A549 (cell line): Measurements from ENCODE around the gene SETBP1. TPM values are rescaled to one million over a fixed set of nuclear protein-coding genes. Genes with fewer than 3 reads are reported as not detected.

Experiments used
- ATAC-seq, 2 experiments: fragments of 200-7000 bp in 1 of 2; fragments of >200 bp in 1 of 2; cut with Nextera tagmentation in 1 of 2; cut with Tn5 transposase in 1 of 2; 3 replicates each; pipeline versions ENCODE4 v1.8.0 to v1.9.1; 2018 to 2020; ENCODE audit warnings: mild to moderate bottlenecking in 1 of 2, moderate library complexity in 1 of 2
- CTCF ChIA-PET: fragments of 300-600 bp; sonication (Branson Sonifier 250); formaldehyde crosslinking; extraction: SDS; loops from one replicate; lab custom pipeline; 2021; ENCODE audit warnings: antibody characterized with exemption, inconsistent platforms; lab: Yijun Ruan, JAX
- POLR2A ChIA-PET: fragments of 350-600 bp; formaldehyde crosslinking; extraction: SDS; loops from one replicate; lab custom pipeline; 2021; ENCODE audit warnings: antibody characterized with exemption, inconsistent platforms; lab: Yijun Ruan, JAX
- DNase-seq, 2 experiments: peaks; one replicate each; pipeline versions ENCODE4 v3.0.0 to v3.0.0-alpha.2; 2011 to 2016; ENCODE audit warnings: low read depth in 1 of 2, low spot score in 1 of 2
- FAIRE-seq: peaks from 2 replicates; lab custom pipeline; 2011; peaks lifted over from hg19 to GRCh38; lab: Jason Lieb, UNC
- H3K27ac ChIP-seq, 2 experiments: fragments of >200 bp; sonication (Bioruptor Twin); formaldehyde crosslinking; 3 replicates each; pipeline ENCODE4 v1.5.1; 2016 to 2017
- H3K4me1 ChIP-seq: fragments of >200 bp; sonication (Bioruptor Twin); formaldehyde crosslinking; 3 replicates; pipeline ENCODE4 v1.6.1; 2016
- H3K4me2 ChIP-seq: fragments of >200 bp; sonication (Bioruptor Twin); formaldehyde crosslinking; 3 replicates; pipeline ENCODE4 v1.6.1; 2016
- H3K4me3 ChIP-seq: fragments of >200 bp; sonication (Bioruptor Twin); formaldehyde crosslinking; 3 replicates; pipeline ENCODE4 v1.5.1; 2016
- H3K9me3 ChIP-seq: fragments of >200 bp; sonication (Bioruptor Twin); formaldehyde crosslinking; 3 replicates; pipeline ENCODE4 v1.6.1; 2016
- BCL3 ChIP-seq: fragments of >200 bp; sonication (Bioruptor Twin); formaldehyde crosslinking; IDR thresholded peaks from 3 replicates; pipeline ENCODE4 v1.6.1; 2016
- CBX8 ChIP-seq: fragments of 200-600 bp; sonication (generic); IDR thresholded peaks from 2 replicates; pipeline ENCODE4 v1.6.1; 2016
- CEBPB ChIP-seq, 2 experiments: fragments of >200 bp in 1 of 2; sonication (Bioruptor Twin) in 1 of 2; formaldehyde crosslinking in 1 of 2; IDR thresholded peaks; 2 replicates each; pipeline ENCODE4 v1.6.1; 2012 to 2016
- ELK1 ChIP-seq: fragments of 150-350 bp; IDR thresholded peaks from 2 replicates; pipeline ENCODE4 v1.6.1; 2014; ENCODE audit warnings: low read depth, mild to moderate bottlenecking, low read length
- FOSB ChIP-seq: fragments of 250-450 bp; sonication (Bioruptor Pico); IDR thresholded peaks from 2 replicates; pipeline ENCODE4 v1.5.0; 2020; ENCODE audit warnings: mild to moderate bottlenecking, moderate library complexity
- HES2 ChIP-seq: fragments of >200 bp; sonication (Bioruptor Twin); formaldehyde crosslinking; IDR thresholded peaks from 2 replicates; pipeline ENCODE4 v1.6.1; 2016
- HMGXB4 ChIP-seq: fragments of 250-450 bp; sonication (Bioruptor Pico); IDR thresholded peaks from 2 replicates; pipeline ENCODE4 v1.5.0; 2021; ENCODE audit warnings: mild to moderate bottlenecking, moderate library complexity, borderline replicate concordance
- HOXA7 ChIP-seq: fragments of 250-450 bp; sonication (Bioruptor Pico); IDR thresholded peaks from 2 replicates; pipeline ENCODE4 v1.5.0; 2020; ENCODE audit warnings: mild to moderate bottlenecking, moderate library complexity
- KDM1A ChIP-seq: fragments of 200-600 bp; sonication (generic); IDR thresholded peaks from 2 replicates; pipeline ENCODE4 v1.6.1; 2016; ENCODE audit warnings: low read depth, mild to moderate bottlenecking
- KDM5A ChIP-seq: fragments of 200-600 bp; sonication (generic); IDR thresholded peaks from 2 replicates; pipeline ENCODE4 v1.6.1; 2016; ENCODE audit warnings: antibody characterized with exemption, mild to moderate bottlenecking
- MAX ChIP-seq: IDR thresholded peaks from 2 replicates; pipeline ENCODE4 v1.6.1; 2012
- NFE2L2 ChIP-seq: fragments of 150-350 bp; conservative IDR thresholded peaks from 2 replicates; pipeline ENCODE4 v1.6.1; 2014; ENCODE audit warnings: low read length
- POLR2A ChIP-seq: IDR thresholded peaks from 2 replicates; pipeline ENCODE4 v1.6.1; 2012; ENCODE audit warnings: mild to moderate bottlenecking, low read length
- POLR2AphosphoS2 ChIP-seq: conservative IDR thresholded peaks from 2 replicates; pipeline ENCODE4 v1.6.1; 2012; ENCODE audit warnings: low read length, improper control_type of control experiment, inconsistent platforms
- RARB ChIP-seq: fragments of 250-450 bp; sonication (Bioruptor Pico); IDR thresholded peaks from 2 replicates; pipeline ENCODE4 v1.8.0; 2021; ENCODE audit warnings: mild to moderate bottlenecking, moderate library complexity
- SREBF2 ChIP-seq: fragments of 450-650 bp; IDR thresholded peaks from 2 replicates; pipeline ENCODE4 v1.6.1; 2014; ENCODE audit warnings: mild to moderate bottlenecking, moderate library complexity
- ZSCAN20 ChIP-seq: fragments of 250-450 bp; sonication (Bioruptor Pico); IDR thresholded peaks from 2 replicates; pipeline ENCODE4 v1.8.0; 2022; ENCODE audit warnings: mild to moderate bottlenecking, moderate library complexity
- WGBS: methylation state at CpG from one replicate; pipeline ENCODE4 v1.1.6; 2017; ENCODE audit errors: missing lambda C conversion rate; 5-methylcytosine and 5-hydroxymethylcytosine counted together
- polyA plus RNA-seq, 4 experiments: library from polyadenylated mRNA; depleted of rRNA in 3 of 4; stranded (reverse); fragments of >200 nt; fragmentation: RNase III in 1 of 4; extraction: RNeasy Plus Mini Kit Qiagen cat#74134 plus additional on column Dnase treatment in 1 of 4; gene quantifications; 2 replicates in 3 of 4; 3 replicates in 1 of 4; pipeline ENCODE4 v1.2.3, GENCODE V29; 2011 to 2017

The SETBP1 gene
- polyA plus RNA-seq, 2 of the 4 experiments (the other 2 are of a cell fraction): 0.50 to 1.9 TPM

- TF ChIP-seq HMGXB4 (CRISPR knock-in tag) (no peak), MAX (no peak)
- TF ChIP-seq, all 56 proteins: peak for 0
Observed at GRCh38 chr18:45026162-45026561, 345.5 kb downstream of the SETBP1 start (continued).

- 79% methylated on average over 8 of the region's 8 CpGs for WGBS
- CTCF ChIA-PET: no interaction called here
- DNase-seq (no peak), FAIRE-seq (no peak), ATAC-seq (no peak)
- H3K4me3 ChIP-seq: no peak overlapping the region
- no peak for TF ChIP-seq NFE2L2
- no peak for TF ChIP-seq BCL3
- no peak for TF ChIP-seq RARB (CRISPR knock-in tag)
- TF ChIP-seq ZSCAN20 (CRISPR knock-in tag): no peak
- no peak for TF ChIP-seq KDM1A
- TF ChIP-seq ELK1: no peak
- TF ChIP-seq KDM5A: no peak
- no peak for TF ChIP-seq HOXA7 (CRISPR knock-in tag)
- TF ChIP-seq CBX8: no peak
- no peak for TF ChIP-seq HES2
- no peak overlapping the region for H3K27ac ChIP-seq
- POLR2A ChIA-PET: no interaction called here
- no peaks in the 10 kb centered on the region for H3K4me1 ChIP-seq
- H3K9me3 ChIP-seq: no peaks in the 10 kb centered on the region
- H3K4me2 ChIP-seq: no peak overlapping the region
Observed at GRCh38 chr18:45034179-45034578, 353.5 kb downstream of the SETBP1 start.

GRCh38 chr18:45037618-45038017 is 356.9 kb downstream of the SETBP1 start:
- Histone ChIP-seq H3K9me3 (no peaks in the 10 kb centered on the region), H3K4me2 (no peak overlapping the region), H3K27ac (no peak overlapping the region), H3K4me1 (no peaks in the 10 kb centered on the region), H3K4me3 (no peak overlapping the region)
- WGBS: 73% methylated on average over 2 of the region's 2 CpGs
- DNase-seq (no peak), ATAC-seq (no peak), FAIRE-seq (no peak)
- ChIA-PET POLR2A (no interaction called here), CTCF (no interaction called here)
- TF ChIP-seq CEBPB (IDR thresholded peaks at IDR 0.05) (no peak), FOSB (CRISPR knock-in tag) (no peak), POLR2AphosphoS2 (no peak)

- Histone ChIP-seq H3K9me3 (no peaks in the 10 kb centered on the region), H3K4me1 (no peaks in the 10 kb centered on the region), H3K4me2 (no peak overlapping the region), H3K27ac (no peak overlapping the region), H3K4me3 (no peak overlapping the region)
- ChIA-PET POLR2A (no interaction called here), CTCF (no interaction called here)
- no peak for FAIRE-seq
- no peak for DNase-seq
- TF ChIP-seq BCL3 (no peak), SREBF2 (no peak), HOXA7 (CRISPR knock-in tag) (no peak), POLR2A (no peak)
- WGBS: 74% methylated on average over 5 of the region's 5 CpGs
- ATAC-seq: no peak
Observed at GRCh38 chr18:45039376-45039775, 358.7 kb downstream of the SETBP1 start.
